GM23248 (cell line): ENCODE results near the gene CROCC2.

Experiments used
- EZH2 ChIP-seq: fragments of 200-600 bp; sonication (generic); IDR thresholded peaks from 2 replicates; pipeline ENCODE4 v1.6.1; 2018; ENCODE audit warnings: antibody characterized with exemption, mild to moderate bottlenecking; ENCODE audit not compliant: insufficient read depth, poor library complexity, severe bottlenecking
- EZH2phosphoT487 ChIP-seq: fragments of 200-600 bp; sonication (generic); IDR thresholded peaks from 2 replicates; pipeline ENCODE4 v1.6.1; 2018; ENCODE audit warnings: antibody characterized with exemption, moderate library complexity, mild to moderate bottlenecking, low read depth; ENCODE audit not compliant: insufficient read depth

- no peak for TF ChIP-seq EZH2
- TF ChIP-seq EZH2phosphoT487, result no peak
Observed at GRCh38 chr2:240909216-240909974, 3.3 kb downstream of the CROCC2 start.
